Measurements from ENCODE around the gene KCNH2. TPM values are rescaled to one million over a fixed set of nuclear protein-coding genes. Genes with fewer than 3 reads are reported as not detected.

Gene KCNH2
- total RNA-seq, 1 experiment from 2014 or later, result 16.2 TPM

DNA sequence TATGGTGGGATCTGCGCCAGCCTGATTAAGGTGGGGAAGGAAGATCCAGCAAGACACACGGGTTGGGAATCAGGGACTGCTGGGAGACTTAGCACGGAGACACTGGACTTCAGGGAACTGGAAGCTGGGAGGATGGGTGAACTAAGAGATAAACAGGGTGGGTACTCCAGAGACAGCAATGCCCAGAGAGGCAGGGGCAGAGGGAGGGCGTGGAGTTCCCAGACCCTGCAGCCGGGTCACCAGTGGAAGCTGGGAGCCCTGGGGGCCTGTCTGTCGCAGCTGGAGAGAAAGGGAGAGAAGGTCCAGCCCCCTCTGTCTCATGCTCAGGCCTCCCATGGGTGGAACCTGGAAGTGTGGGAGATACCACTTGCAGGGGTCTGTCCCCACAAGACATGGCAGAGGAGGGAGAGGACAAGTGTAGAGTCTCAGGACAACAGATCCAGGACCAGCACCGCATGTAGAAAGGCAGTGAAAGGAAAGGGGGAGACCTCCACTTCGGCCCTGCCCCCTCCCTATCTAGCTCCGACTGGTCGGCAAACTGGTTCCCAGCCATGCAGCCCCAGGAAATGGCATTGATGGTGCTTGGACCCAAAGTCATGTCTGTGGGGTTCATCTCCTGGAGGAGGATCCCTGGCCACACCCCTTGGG, 81.4 kb downstream of the KCNH2 start:
- H3K4me1 Mint-ChIP-seq, result peaks cover 28% of the 10 kb centered on the region
- H3K27me3 Mint-ChIP-seq (ENCODE audit: low read depth), result peaks cover 51% of the 10 kb centered on the region
- no peak overlapping the region for H3K4me3 Mint-ChIP-seq
- DNase-seq (ENCODE audit: low spot score) (no peak), ATAC-seq (no peak)
- ChIA-PET CTCF (interaction anchor here (2.8 to 3.3 kb wide), 3 partner anchors 15 to 66 kb away, joined by 38 to 40 read pairs (median 38); no protein-coding TSS in a partner anchor), POLR2A (no interaction called here)
- H3K27ac Mint-ChIP-seq, result no peak overlapping the region
- H3K9me3 Mint-ChIP-seq, result peaks cover 16% of the 10 kb centered on the region
- H3K36me3 Mint-ChIP-seq, result peaks cover 12% of the 10 kb centered on the region
- TF ChIP-seq ZNF416 (CRISPR knock-in tag; IDR thresholded peaks at IDR 0.05) (no peak), GTF2I (CRISPR knock-in tag; conservative IDR thresholded peaks at IDR 0.05) (no peak), ZNF396 (CRISPR knock-in tag; IDR thresholded peaks at IDR 0.05; ENCODE audit: borderline replicate concordance) (no peak), ZBTB21 (CRISPR knock-in tag; IDR thresholded peaks at IDR 0.05; ENCODE audit: borderline replicate concordance) (no peak), ZNF281 (CRISPR knock-in tag; IDR thresholded peaks at IDR 0.05) (no peak), SP1 (CRISPR knock-in tag; conservative IDR thresholded peaks at IDR 0.05) (no peak), ZNF423 (CRISPR knock-in tag; IDR thresholded peaks at IDR 0.05) (no peak), SOX15 (CRISPR knock-in tag; IDR thresholded peaks at IDR 0.05) (no peak), FOXP1 (CRISPR knock-in tag; IDR thresholded peaks at IDR 0.05; ENCODE audit: borderline replicate concordance) (no peak), MLX (CRISPR knock-in tag; IDR thresholded peaks at IDR 0.05) (no peak), JUN (CRISPR knock-in tag; IDR thresholded peaks at IDR 0.05) (no peak)
- TF ChIP-seq, protein P1, sequence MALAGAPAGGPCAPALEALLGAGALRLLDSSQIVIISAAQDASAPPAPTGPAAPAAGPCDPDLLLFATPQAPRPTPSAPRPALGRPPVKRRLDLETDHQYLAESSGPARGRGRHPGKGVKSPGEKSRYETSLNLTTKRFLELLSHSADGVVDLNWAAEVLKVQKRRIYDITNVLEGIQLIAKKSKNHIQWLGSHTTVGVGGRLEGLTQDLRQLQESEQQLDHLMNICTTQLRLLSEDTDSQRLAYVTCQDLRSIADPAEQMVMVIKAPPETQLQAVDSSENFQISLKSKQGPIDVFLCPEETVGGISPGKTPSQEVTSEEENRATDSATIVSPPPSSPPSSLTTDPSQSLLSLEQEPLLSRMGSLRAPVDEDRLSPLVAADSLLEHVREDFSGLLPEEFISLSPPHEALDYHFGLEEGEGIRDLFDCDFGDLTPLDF (CRISPR knock-in tag; IDR thresholded peaks at IDR 0.05), result no peak
- TF ChIP-seq, protein P2, sequence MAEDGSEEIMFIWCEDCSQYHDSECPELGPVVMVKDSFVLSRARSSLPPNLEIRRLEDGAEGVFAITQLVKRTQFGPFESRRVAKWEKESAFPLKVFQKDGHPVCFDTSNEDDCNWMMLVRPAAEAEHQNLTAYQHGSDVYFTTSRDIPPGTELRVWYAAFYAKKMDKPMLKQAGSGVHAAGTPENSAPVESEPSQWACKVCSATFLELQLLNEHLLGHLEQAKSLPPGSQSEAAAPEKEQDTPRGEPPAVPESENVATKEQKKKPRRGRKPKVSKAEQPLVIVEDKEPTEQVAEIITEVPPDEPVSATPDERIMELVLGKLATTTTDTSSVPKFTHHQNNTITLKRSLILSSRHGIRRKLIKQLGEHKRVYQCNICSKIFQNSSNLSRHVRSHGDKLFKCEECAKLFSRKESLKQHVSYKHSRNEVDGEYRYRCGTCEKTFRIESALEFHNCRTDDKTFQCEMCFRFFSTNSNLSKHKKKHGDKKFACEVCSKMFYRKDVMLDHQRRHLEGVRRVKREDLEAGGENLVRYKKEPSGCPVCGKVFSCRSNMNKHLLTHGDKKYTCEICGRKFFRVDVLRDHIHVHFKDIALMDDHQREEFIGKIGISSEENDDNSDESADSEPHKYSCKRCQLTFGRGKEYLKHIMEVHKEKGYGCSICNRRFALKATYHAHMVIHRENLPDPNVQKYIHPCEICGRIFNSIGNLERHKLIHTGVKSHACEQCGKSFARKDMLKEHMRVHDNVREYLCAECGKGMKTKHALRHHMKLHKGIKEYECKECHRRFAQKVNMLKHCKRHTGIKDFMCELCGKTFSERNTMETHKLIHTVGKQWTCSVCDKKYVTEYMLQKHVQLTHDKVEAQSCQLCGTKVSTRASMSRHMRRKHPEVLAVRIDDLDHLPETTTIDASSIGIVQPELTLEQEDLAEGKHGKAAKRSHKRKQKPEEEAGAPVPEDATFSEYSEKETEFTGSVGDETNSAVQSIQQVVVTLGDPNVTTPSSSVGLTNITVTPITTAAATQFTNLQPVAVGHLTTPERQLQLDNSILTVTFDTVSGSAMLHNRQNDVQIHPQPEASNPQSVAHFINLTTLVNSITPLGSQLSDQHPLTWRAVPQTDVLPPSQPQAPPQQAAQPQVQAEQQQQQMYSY (CRISPR knock-in tag; IDR thresholded peaks at IDR 0.05), result no peak
- TF ChIP-seq, protein P3, sequence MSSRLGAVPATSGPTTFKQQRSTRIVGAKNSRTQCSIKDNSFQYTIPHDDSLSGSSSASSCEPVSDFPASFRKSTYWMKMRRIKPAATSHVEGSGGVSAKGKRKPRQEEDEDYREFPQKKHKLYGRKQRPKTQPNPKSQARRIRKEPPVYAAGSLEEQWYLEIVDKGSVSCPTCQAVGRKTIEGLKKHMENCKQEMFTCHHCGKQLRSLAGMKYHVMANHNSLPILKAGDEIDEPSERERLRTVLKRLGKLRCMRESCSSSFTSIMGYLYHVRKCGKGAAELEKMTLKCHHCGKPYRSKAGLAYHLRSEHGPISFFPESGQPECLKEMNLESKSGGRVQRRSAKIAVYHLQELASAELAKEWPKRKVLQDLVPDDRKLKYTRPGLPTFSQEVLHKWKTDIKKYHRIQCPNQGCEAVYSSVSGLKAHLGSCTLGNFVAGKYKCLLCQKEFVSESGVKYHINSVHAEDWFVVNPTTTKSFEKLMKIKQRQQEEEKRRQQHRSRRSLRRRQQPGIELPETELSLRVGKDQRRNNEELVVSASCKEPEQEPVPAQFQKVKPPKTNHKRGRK (CRISPR knock-in tag; IDR thresholded peaks at IDR 0.05; ENCODE audit: borderline replicate concordance), result no peak
- TF ChIP-seq, protein P4, sequence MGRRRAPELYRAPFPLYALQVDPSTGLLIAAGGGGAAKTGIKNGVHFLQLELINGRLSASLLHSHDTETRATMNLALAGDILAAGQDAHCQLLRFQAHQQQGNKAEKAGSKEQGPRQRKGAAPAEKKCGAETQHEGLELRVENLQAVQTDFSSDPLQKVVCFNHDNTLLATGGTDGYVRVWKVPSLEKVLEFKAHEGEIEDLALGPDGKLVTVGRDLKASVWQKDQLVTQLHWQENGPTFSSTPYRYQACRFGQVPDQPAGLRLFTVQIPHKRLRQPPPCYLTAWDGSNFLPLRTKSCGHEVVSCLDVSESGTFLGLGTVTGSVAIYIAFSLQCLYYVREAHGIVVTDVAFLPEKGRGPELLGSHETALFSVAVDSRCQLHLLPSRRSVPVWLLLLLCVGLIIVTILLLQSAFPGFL (CRISPR knock-in tag; IDR thresholded peaks at IDR 0.05; ENCODE audit: borderline replicate concordance), result no peak

Measured in WTC11 (cell line).